Hepatocyte (in vitro differentiated cells): ENCODE measurements around the gene ADIPOR2. TPM values are rescaled to one million over a fixed set of nuclear protein-coding genes. Genes with fewer than 3 reads are reported as not detected.

Source experiments
- DNase-seq: peaks from one replicate; pipeline ENCODE4 v3.0.0-alpha.2; 2016; ENCODE audit warnings: low spot score
- H2AFZ ChIP-seq: fragments of 200-600 bp; sonication (generic); 2 replicates; pipeline ENCODE4 v1.6.0; 2016; ENCODE audit warnings: antibody characterized with exemption, mild to moderate bottlenecking
- H3K27ac ChIP-seq: fragments of 200-600 bp; sonication (generic); 2 replicates; pipeline ENCODE4 v1.5.1; 2016; ENCODE audit warnings: mild to moderate bottlenecking
- H3K27me3 ChIP-seq: fragments of 200-600 bp; sonication (generic); 2 replicates; pipeline ENCODE4 v1.6.1; 2016
- H3K36me3 ChIP-seq: fragments of 200-600 bp; sonication (generic); replicated peaks from 2 replicates; pipeline ENCODE4 v1.5.1; 2016; ENCODE audit warnings: low read depth; ENCODE audit not compliant: insufficient read depth
- H3K4me1 ChIP-seq: fragments of 200-600 bp; sonication (generic); 2 replicates; pipeline ENCODE4 v1.5.1; 2016; ENCODE audit warnings: mild to moderate bottlenecking, moderate library complexity; ENCODE audit not compliant: insufficient read depth
- H3K4me2 ChIP-seq: fragments of 200-600 bp; sonication (generic); 2 replicates; pipeline ENCODE4 v1.6.0; 2016
- H3K4me3 ChIP-seq: fragments of 200-600 bp; sonication (generic); 2 replicates; pipeline ENCODE4 v1.5.1; 2016; ENCODE audit warnings: mild to moderate bottlenecking
- H3K79me2 ChIP-seq: fragments of 200-600 bp; sonication (generic); 2 replicates; pipeline ENCODE4 v1.6.0; 2017; ENCODE audit warnings: mild to moderate bottlenecking
- H3K9me2 ChIP-seq: fragments of 200-600 bp; sonication (generic); replicated peaks from 2 replicates; pipeline ENCODE4 v1.6.0; 2017; ENCODE audit warnings: mild to moderate bottlenecking; ENCODE audit not compliant: insufficient read depth
- H3K9me3 ChIP-seq: fragments of 200-600 bp; sonication (generic); 2 replicates; pipeline ENCODE4 v1.5.1; 2016; ENCODE audit warnings: low read depth, mild to moderate bottlenecking
- H4K20me1 ChIP-seq: fragments of 200-600 bp; sonication (generic); 2 replicates; pipeline ENCODE4 v1.6.0; 2016; ENCODE audit warnings: mild to moderate bottlenecking; ENCODE audit not compliant: insufficient read depth, poor library complexity, severe bottlenecking
- EZH2 ChIP-seq: fragments of 200-600 bp; sonication (generic); IDR thresholded peaks from 2 replicates; pipeline ENCODE4 v1.6.1; 2016; ENCODE audit warnings: antibody characterized with exemption, mild to moderate bottlenecking, borderline replicate concordance
- EZH2phosphoT487 ChIP-seq: fragments of 200-600 bp; sonication (generic); IDR thresholded peaks from one replicate; pipeline ENCODE4 v1.6.1; 2018; ENCODE audit warnings: antibody characterized with exemption, mild to moderate bottlenecking, low read depth, moderate library complexity; ENCODE audit not compliant: unreplicated experiment, severe bottlenecking
- WGBS: methylation state at CpG from one replicate; pipeline ENCODE4 v1.1.6; 2016; ENCODE audit warnings: low lambda C conversion rate; ENCODE audit errors: missing lambda C conversion rate; 5-methylcytosine and 5-hydroxymethylcytosine counted together
- polyA plus RNA-seq: library from polyadenylated mRNA; unstranded; fragments of >200 nt; fragmentation: Nextera tagmentation; extraction: Ambion mirVana; gene quantifications from 2 replicates; pipeline ENCODE4 v1.2.1, GENCODE V29; 2016
- total RNA-seq: library from RNA; depleted of rRNA; stranded (reverse); fragments of >200 nt; gene quantifications from 2 replicates; pipeline ENCODE4 v1.2.3, GENCODE V29; 2014
- TF ChIP-seq, protein P1 (sequence below): fragments of 200-600 bp; sonication (generic); IDR thresholded peaks from 2 replicates; pipeline ENCODE4 v1.5.1; 2016; ENCODE audit warnings: antibody characterized with exemption, mild to moderate bottlenecking; ENCODE audit not compliant: poor library complexity

The ADIPOR2 gene
- total and polyA plus RNA-seq, 2 experiments from 2014 or later: 10.4 to 47.3 TPM

DNA sequence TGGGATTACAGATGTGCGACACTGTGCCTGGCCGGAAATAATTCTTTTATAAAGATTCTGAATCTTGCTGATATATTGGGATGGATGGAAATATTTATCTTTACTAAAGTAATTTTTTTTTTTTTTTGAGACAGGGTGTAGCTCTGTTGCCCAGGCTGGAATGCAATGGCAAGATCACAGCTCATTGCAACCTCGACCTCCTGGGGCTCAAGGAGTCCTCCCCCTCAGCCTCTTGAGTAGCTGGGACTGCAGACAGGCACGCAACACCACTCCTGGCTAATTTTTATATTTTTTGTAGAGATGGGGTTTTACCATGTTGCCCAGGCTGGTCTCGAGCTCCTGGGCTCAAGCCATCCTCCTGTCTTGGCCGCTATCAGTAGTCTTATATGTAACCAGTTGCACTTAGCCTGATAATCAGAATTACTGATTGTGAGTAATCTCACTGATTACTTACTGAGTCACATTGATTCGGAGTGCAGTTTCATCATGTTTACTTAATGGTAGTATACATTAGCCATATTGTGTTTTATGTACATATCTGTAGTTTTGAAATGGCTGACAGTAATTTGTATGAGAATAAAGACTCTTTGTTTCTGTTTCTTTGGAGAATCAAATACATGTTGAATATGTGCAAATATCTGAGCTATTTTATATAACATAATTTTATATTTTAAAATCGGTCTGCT is 79.1 kb downstream of the ADIPOR2 start:
- H4K20me1 ChIP-seq: peaks cover 8% of the 10 kb centered on the region

DNA sequence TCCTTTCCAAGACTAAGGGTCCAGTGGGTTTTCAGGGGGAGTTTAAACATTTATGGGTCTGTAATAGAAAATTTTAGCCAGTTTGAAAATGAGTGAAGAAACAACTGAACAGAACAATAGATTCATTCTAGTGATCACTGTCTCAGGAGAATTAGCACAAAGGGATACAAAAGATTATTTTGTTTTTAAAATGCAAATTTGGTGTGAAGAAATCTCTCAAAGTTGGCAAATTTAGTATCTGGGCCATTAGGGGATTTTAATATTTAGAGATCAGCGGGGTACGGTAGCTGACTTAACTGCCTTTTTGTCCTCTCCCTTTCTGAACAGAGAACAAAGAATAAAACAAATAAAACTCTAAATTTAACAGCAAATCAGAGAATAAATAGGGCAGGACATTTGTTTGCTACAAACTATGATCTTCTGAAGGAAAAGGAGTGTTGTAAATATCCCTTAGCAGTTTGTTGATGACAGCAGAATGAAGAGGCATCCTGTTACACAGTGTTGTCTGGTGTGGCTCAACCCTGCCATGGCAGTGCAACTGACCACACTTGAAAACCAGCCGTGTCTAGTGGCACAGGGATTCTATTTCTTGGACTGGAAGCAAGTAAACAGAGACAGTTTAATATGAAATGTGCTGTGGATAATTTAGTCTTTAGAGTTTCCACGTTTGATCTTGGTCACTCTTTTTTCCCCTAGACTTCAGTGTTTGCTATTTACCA is 83.2 kb downstream of the ADIPOR2 start:
- no peak for TF ChIP-seq EZH2
- no peak for TF ChIP-seq EZH2phosphoT487
- TF ChIP-seq, protein P1, sequence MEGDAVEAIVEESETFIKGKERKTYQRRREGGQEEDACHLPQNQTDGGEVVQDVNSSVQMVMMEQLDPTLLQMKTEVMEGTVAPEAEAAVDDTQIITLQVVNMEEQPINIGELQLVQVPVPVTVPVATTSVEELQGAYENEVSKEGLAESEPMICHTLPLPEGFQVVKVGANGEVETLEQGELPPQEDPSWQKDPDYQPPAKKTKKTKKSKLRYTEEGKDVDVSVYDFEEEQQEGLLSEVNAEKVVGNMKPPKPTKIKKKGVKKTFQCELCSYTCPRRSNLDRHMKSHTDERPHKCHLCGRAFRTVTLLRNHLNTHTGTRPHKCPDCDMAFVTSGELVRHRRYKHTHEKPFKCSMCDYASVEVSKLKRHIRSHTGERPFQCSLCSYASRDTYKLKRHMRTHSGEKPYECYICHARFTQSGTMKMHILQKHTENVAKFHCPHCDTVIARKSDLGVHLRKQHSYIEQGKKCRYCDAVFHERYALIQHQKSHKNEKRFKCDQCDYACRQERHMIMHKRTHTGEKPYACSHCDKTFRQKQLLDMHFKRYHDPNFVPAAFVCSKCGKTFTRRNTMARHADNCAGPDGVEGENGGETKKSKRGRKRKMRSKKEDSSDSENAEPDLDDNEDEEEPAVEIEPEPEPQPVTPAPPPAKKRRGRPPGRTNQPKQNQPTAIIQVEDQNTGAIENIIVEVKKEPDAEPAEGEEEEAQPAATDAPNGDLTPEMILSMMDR: no peak

More for the DNA sequence above, 79.1 kb downstream of the ADIPOR2 start:
- Histone ChIP-seq H2AFZ (no peak overlapping the region), H3K36me3 (no peaks in the 10 kb centered on the region), H3K4me1 (peaks cover 15% of the 10 kb centered on the region), H3K4me3 (no peak overlapping the region), H3K79me2 (peaks cover 73% of the 10 kb centered on the region), H3K27me3 (no peaks in the 10 kb centered on the region), H3K9me3 (no peaks in the 10 kb centered on the region), H3K27ac (no peak overlapping the region), H3K9me2 (no peaks in the 10 kb centered on the region), H3K4me2 (no peak overlapping the region)
- WGBS: 82% methylated on average over 8 of the region's 8 CpGs
- DNase-seq: no peak
- TF ChIP-seq, protein P1: no peak
- TF ChIP-seq EZH2phosphoT487: no peak

GRCh38 chr12:1776170-1776921 is 85.5 kb downstream of the ADIPOR2 start:
- Histone ChIP-seq H3K79me2 (peaks cover 38% of the 10 kb centered on the region), H3K27me3 (no peaks in the 10 kb centered on the region), H2AFZ (no peak overlapping the region), H3K9me3 (no peaks in the 10 kb centered on the region), H3K4me2 (peak overlapping the region; percentile 27), H3K27ac (no peak overlapping the region), H3K9me2 (no peaks in the 10 kb centered on the region), H4K20me1 (peaks cover 2% of the 10 kb centered on the region), H3K4me1 (peaks cover 9% of the 10 kb centered on the region), H3K4me3 (no peak overlapping the region), H3K36me3 (no peaks in the 10 kb centered on the region)
- TF ChIP-seq, protein P1: no peak
- TF ChIP-seq EZH2phosphoT487 (no peak), EZH2 (no peak)
- 67% methylated on average over 4 of the region's 4 CpGs for WGBS
- no peak for DNase-seq

More for the DNA sequence above, 83.2 kb downstream of the ADIPOR2 start:
- Histone ChIP-seq H3K79me2 (peaks cover 52% of the 10 kb centered on the region), H3K9me3 (no peaks in the 10 kb centered on the region), H2AFZ (no peak overlapping the region), H3K4me2 (no peak overlapping the region), H3K27ac (no peak overlapping the region), H3K4me1 (peaks cover 8% of the 10 kb centered on the region), H3K36me3 (no peaks in the 10 kb centered on the region), H3K27me3 (no peaks in the 10 kb centered on the region), H4K20me1 (peaks cover 2% of the 10 kb centered on the region), H3K4me3 (no peak overlapping the region), H3K9me2 (no peaks in the 10 kb centered on the region)
- WGBS: 54% methylated on average over 4 of the region's 4 CpGs
- DNase-seq: no peak
